ENCODE data around the gene FBLN1. TPM values are rescaled to one million over a fixed set of nuclear protein-coding genes. Genes with fewer than 3 reads are reported as not detected.

FBLN1 gene
- polyA plus RNA-seq, 1 experiment = 1,033 TPM

- TF ChIP-seq CTCF (IDR thresholded peaks at IDR 0.05; ENCODE audit: insufficient read depth, low read depth, low read length) = no peak
- Histone ChIP-seq H3K4me3 (ENCODE audit: low read depth, low read length) (no peak overlapping the region), H3K36me3 (ENCODE audit: control insufficient read depth, insufficient read depth, low read length) (peaks cover 80% of the 10 kb centered on the region), H3K27me3 (ENCODE audit: control insufficient read depth, insufficient read depth, low read length) (no peaks in the 10 kb centered on the region)
- CTCF ChIA-PET = interaction anchor here (0.6 to 2.3 kb wide), 21 partner anchors 7 to 477 kb away, joined by 3 to 25 read pairs (median 3); no protein-coding TSS in a partner anchor
- POLR2A ChIA-PET = no interaction called here
- no peak for DNase-seq (ENCODE audit: low read depth)
Measured at GRCh38 chr22:45578524-45579147, 76.0 kb downstream of the FBLN1 start.

- POLR2A ChIA-PET = no interaction called here
- TF ChIP-seq CTCF (IDR thresholded peaks at IDR 0.05; ENCODE audit: insufficient read depth, low read depth, low read length) = no peak
- Histone ChIP-seq H3K27me3 (ENCODE audit: control insufficient read depth, insufficient read depth, low read length) (no peaks in the 10 kb centered on the region), H3K36me3 (ENCODE audit: control insufficient read depth, insufficient read depth, low read length) (peaks cover 75% of the 10 kb centered on the region), H3K4me3 (ENCODE audit: low read depth, low read length) (no peak overlapping the region)
- DNase-seq (ENCODE audit: low read depth) = no peak
- CTCF ChIA-PET = no interaction called here
Measured at GRCh38 chr22:45579306-45579705, 76.6 kb downstream of the FBLN1 start.

- DNase-seq (ENCODE audit: low read depth) = no peak
- ChIA-PET POLR2A (no interaction called here), CTCF (no interaction called here)
- Histone ChIP-seq H3K27me3 (ENCODE audit: control insufficient read depth, insufficient read depth, low read length) (no peaks in the 10 kb centered on the region), H3K4me3 (ENCODE audit: low read depth, low read length) (no peak overlapping the region), H3K36me3 (ENCODE audit: control insufficient read depth, insufficient read depth, low read length) (peaks cover 77% of the 10 kb centered on the region)
- no peak for TF ChIP-seq CTCF (IDR thresholded peaks at IDR 0.05; ENCODE audit: insufficient read depth, low read depth, low read length)
Measured at GRCh38 chr22:45579806-45580725, 77.4 kb downstream of the FBLN1 start.

GRCh38 chr22:45580726-45581381, 78.2 kb downstream of the FBLN1 start:
- Histone ChIP-seq H3K36me3 (ENCODE audit: control insufficient read depth, insufficient read depth, low read length) (peaks cover 77% of the 10 kb centered on the region), H3K4me3 (ENCODE audit: low read depth, low read length) (no peak overlapping the region), H3K27me3 (ENCODE audit: control insufficient read depth, insufficient read depth, low read length) (no peaks in the 10 kb centered on the region)
- DNase-seq (ENCODE audit: low read depth) = no peak
- POLR2A ChIA-PET = no interaction called here
- CTCF ChIA-PET = no interaction called here
- TF ChIP-seq CTCF (IDR thresholded peaks at IDR 0.05; ENCODE audit: insufficient read depth, low read depth, low read length) = no peak

GRCh38 chr22:45581549-45582080, 78.9 kb downstream of the FBLN1 start:
- DNase-seq (ENCODE audit: low read depth) = no peak
- peaks cover 78% of the 10 kb centered on the region for H3K36me3 ChIP-seq (ENCODE audit: control insufficient read depth, insufficient read depth, low read length)

More at GRCh38 chr22:45581549-45582080, 78.9 kb downstream of the FBLN1 start:
- Histone ChIP-seq H3K4me3 (ENCODE audit: low read depth, low read length) (no peak overlapping the region), H3K27me3 (ENCODE audit: control insufficient read depth, insufficient read depth, low read length) (no peaks in the 10 kb centered on the region)
- no peak for TF ChIP-seq CTCF (IDR thresholded peaks at IDR 0.05; ENCODE audit: insufficient read depth, low read depth, low read length)
- ChIA-PET POLR2A (no interaction called here), CTCF (no interaction called here)

Data from BJ (cell line).